Measurements from ENCODE around the gene HINT3.

DNA sequence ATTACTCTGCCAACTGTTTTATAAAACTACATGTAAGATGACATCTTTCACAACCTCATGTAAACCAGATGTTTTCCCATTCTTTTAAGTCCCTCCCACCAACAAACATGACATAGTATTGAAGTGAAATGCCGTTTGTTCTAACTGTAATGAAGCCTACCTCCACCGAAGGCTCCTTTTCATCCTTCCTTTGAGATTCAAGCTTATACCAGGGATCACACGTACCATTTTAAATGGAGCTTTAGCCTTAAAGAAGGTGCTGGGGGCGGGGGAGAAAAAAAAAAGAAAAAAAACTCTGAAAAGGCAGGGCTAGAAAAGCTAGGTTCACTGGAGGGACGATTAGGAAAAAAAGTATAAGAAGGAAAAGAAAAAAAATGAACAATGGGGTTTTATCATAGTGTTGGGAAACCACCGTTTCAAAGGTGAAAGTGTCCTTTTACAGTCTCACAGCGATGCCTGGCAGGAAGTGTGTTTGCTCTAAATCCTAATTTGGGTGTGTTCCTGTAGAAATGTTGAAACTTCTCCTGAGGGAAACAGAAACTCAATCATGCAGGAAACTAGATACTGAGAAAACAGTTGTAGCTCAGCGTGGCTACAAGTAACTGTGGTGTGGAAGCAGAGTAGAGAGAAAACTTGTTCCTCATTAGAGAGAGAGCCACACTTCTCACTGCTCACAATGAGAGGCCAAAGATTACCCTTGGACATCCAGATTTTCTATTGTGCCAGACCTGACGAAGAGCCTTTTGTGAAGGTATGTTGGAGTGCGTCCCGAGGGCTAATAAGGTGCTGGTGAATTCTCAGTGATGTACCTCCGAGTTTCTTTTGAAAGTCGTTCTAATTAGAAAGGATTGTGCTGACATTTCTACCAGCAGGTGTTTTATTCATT lies 37.6 kb upstream of the HINT3 start:
- TF ChIP-seq CTCF (IDR thresholded peaks at IDR 0.05) (no peak), ZFX (IDR thresholded peaks at IDR 0.05; ENCODE audit: borderline replicate concordance) (no peak)
